HG03432 (cell line): ENCODE measurements around the gene SLC22A23.

ENCODE experiments used
- ATAC-seq: cut with Tn5 transposase; IDR thresholded peaks from one replicate; pipeline ENCODE4 v1.9.1; 2021; ENCODE audit warnings: mild to moderate bottlenecking, moderate library complexity; ENCODE audit not compliant: unreplicated experiment

Gene SLC22A23

DNA sequence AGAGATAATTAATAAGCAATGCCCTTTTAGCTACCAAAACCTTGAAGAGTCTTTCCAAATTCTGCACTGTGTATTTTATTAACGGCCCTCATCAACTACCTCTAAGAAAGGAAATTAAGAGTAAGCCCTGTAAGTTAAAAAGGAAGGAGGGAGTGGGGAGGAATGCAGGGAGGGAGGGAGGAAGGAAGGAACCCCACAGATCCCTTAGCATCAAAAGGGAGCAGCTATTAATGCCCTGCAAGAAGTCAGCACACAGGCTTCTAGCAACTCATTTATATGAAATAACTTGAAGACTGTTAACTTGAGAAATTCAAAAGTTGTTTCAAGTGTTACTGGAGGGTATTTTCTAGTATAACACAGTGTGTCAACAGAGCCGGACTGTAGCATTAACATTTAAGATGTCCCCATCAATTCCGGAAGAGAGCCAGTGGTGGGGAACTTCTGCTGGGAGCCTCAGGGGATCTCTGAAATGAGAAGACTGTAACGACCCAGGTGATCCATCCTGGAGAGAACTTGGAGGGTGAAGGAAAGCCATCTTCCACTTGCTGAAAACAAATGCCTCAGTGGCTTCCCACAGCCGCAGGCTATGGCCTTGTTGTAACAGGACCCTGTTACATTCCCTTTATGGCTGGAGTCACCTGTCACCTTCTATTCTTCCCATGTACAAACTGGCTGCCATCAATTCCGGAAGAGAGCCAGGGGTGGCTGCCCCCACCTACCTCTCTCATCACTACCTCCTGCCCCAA lies 33.2 kb downstream of the SLC22A23 start:
- ATAC-seq, result no peak

- no peak for ATAC-seq
Measured at GRCh38 chr6:3422435-3423070, 34.3 kb downstream of the SLC22A23 start.

- ATAC-seq, result no peak
Measured at GRCh38 chr6:3421791-3422434, 34.9 kb downstream of the SLC22A23 start.

DNA sequence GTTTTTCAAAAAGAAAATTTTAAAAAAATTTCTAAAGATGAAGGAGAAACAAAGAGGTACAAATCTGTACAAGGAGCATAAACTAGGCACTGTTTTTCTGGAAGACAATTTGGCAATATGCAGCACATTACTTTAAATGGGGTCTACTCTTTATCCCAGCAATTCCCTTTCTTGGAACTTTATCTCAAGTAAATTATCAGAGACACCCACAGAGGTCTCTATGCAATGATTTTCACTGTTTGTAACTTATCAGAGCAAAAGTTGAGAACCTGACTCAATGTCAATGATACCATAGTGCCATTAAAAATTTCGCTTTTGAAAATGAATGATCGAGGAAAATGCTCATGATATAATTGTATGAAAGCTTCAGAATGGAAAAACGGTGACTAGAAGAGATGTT lies 35.7 kb downstream of the SLC22A23 start:
- no peak for ATAC-seq

DNA sequence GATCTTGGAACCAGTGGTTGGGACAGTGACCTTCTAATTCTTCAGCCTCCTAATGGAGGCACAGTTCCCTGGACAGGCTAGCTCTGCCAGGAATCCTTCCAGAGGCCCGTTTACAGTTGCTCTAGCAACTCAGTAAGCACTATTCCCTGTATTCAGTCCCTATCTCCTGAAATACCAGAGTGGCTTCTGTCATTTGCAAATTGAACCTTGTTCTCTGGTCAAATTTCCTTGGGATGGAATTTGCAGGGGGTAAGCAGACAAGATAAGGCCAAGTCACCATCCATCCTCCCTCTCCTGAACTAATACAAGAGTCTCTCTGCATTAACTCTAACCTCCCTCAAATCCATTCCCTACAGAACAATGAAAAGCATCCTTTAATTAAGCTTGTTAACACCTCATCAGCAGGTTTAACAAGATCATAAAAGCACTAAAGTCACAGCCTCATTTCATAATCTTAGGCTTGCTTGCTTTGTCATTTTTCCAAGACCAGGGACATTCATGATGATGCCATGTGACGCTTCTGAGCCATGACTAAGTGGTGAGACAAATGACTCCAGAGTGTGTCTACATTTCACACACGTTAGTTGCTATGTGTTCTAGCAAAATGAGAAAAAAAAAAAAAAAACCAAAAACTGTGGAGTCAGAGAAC lies 37.1 kb downstream of the SLC22A23 start:
- no peak for ATAC-seq

DNA sequence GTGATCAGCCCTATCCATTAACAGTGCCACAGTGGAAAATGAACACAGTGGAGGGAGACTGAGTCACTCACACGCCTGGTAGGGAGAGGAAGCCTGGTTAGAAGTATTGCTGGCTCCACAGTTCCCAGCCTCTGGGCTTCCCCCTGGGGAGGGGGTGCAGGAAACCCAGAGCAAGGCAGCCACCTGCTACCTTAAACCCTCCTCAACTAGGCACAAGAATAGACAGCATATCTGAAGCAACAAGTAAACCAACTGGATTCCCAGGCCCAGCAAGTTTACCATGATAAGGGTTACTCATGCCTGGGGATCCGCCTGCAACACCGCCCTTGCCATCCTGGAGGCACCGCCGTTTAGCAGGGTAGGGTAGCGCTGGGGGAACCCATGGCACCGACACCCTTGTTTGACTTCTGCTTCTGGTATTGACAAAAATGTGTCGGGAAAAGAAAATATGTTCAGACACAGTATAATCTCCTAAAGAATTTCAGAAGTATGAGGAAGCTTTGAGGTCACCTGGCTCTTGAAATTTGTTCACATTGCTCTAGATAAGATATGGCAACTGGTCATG lies 38.3 kb downstream of the SLC22A23 start:
- no peak for ATAC-seq

DNA sequence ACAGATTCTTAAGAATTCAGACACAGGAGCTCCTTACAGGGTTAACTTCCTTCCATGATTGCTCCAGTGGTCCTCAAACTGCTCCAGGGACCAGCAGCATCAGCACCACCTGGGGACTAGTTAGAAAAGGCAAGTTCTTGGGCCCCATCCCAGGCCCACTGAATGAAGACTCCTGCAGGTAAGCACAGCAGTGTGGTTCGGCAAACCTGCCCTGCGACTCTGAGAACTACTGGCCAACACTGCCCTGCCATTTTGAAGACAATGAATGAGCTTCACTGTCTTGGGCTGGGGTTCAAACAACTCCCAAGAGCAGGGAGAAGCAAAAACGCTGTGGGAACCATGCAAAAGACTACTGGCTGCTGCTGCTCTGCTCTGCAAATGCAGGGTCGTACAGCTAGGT lies 39.4 kb downstream of the SLC22A23 start:
- no peak for ATAC-seq

GRCh38 chr6:3415490-3415889 lies 41.4 kb downstream of the SLC22A23 start:
- ATAC-seq, result no peak

GRCh38 chr6:3415082-3415453 lies 41.8 kb downstream of the SLC22A23 start:
- ATAC-seq, result no peak

GRCh38 chr6:3414327-3415081 lies 42.3 kb downstream of the SLC22A23 start:
- no peak for ATAC-seq

GRCh38 chr6:3413592-3413991 lies 43.3 kb downstream of the SLC22A23 start:
- no peak for ATAC-seq

DNA sequence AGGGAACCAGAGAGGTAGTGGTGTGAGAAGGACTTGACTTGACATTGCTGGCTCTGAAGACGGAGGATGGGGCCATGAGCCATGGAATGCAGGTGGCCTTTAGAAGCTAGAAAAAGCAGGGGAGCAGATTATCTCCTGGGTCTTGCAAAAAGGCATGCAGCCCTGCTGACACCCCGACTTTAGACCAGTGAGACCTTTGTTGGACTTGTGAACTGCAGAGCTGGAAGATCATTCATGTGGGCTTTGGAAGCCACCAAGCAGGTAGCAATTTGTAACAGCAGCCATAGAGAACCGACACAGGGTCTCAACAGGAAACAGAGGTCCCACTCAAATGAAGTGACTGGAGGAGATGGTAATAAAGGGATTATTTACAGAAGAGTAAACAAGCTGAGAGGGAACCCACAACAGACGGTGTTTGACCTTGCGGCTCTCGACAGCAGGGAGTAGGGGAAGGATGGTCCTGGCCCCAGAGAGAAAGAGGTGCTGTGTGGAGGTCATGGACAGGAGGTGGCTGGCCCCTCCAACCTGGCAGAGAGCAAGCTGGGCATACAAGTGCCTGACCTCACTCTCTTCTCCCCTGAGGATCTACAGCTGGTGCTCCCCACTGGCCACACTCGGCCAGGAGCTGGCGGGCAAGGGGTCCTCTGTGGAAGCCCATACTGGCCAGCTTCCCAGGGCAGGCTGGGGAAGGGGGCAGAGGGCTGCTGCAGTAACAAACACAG lies 43.9 kb downstream of the SLC22A23 start:
- ATAC-seq, result no peak

DNA sequence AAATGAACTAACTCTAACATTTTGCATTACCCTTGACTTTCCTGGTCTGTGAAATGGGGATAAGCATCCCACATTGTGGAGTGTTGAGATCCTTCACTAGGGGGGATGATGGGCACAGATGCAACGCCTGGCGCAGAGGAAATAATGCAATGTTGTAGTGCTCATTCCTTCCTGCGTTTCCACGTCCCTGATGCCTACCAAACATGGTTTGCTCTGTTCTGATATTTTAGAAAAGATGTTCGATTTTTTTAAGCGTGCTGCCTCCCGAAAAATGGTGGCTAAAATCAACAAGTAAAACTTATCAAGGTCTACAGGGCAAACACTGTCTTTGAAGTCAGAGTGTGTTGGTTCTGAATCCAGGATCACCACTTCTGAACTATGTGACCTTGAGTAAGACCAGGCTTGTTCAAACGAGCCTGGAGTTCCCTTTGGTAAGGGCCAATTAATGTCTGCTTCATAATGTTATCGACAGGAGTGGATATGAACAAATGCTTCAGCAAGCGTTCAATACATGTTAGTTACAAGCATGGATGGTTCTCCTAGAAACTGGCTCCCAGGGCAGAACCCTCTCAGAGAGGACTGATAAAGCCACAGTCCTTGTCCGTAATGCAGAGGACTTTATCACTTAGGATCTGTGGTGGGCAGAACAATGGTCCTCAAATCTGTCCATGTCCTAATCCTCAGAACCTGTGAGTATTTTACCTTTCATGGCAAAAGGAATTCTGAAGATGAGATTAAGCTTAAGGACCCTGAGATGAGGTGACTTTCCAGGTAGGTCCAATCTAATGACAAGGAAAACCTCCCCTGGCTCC lies 44.7 kb downstream of the SLC22A23 start:
- ATAC-seq, result no peak

DNA sequence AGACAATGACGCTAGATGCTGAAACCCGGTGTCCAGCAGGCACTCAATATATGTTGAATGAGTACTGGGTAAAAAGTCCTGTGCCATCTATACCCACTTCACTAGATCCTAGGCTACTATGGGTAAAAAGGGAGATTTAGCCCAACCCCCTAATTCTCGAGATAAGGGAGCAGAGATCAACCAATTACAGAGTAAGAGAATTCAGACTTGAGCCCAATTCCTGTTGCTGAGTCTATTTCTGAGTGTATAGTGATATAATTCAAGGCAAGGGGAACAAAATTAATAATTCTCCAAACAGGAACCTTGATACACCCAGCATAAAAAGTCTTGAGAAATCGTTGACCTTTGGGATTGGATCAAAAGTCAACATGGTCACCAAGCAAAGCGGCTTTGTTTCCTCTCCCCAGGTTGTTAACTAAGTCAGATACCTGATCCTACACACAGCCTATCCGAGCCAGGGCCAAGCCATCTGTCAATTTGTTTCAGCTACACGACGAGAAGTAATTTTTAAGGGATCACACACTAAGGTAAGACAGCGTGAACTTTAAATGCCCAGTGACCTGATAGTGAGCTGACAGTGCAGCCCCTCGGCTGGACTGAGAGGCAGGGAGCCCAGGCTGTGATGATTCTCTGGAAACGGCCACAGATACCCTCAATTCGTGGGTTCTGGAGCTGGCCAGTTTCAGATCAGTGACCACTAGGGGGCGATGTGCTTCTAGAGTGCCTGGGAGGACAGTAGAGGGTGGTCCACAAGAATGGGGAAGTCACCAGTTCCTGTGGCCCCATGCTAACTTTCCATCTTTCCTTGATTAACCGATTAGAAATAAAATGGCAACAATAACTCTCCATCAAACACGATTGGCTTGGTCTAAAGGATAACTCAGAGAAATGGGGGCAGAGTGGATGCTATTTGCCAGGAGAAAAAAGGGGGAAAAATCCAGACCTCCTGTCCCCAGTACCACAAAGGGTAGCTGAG lies 46.2 kb downstream of the SLC22A23 start:
- no peak for ATAC-seq

DNA sequence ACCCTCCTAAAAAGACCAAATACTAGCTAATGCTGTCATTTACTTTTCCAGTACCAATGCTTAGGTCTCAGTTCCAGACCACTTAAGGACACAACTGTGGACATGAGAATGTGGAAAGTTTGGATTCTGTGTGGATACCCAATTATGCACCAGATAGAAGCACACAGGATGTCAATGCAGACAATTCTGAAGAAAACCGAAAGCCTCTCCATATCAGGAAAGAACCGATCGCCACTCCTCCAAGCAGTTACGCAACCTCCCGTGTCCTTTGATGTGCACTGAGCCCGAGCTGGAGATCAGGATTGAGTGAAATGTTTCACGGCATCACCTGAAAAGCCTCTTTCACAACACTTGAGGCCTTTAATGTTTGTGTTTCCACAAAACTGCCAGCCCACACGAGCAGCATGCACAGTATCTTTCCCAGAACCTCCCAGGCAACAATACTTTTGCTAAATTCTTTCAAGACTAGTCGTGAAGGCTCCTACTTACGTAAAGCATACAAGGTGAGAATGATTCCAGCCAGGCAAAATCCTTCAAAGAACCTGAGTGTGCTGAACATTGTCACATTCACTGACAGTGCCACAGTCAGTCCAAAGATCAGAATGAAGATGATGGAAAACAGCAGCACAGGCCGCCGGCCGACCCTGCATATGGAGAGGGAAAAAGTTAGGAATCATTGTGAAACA lies 47.0 kb downstream of the SLC22A23 start:
- no peak for ATAC-seq

- no peak for ATAC-seq
Measured at GRCh38 chr6:3408665-3409064, 48.2 kb downstream of the SLC22A23 start.

DNA sequence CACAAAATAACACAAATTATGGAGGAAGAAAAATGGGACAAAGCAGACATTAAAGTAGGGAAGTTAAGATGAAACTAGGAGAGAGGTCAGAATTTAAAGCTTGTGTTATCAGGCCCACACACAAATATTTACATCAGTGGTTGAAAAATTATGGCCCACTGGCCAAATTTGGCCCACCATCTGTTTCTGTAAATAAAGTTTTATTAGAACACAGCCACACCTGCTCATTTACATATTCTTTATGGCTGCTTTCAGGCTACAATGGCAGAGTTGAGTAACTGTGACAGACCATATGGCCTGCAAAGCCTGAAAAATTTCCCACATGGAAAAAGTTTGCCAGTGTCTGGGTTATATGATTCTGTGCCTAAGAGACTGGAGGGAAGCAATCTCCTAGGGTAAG lies 49.0 kb downstream of the SLC22A23 start:
- no peak for ATAC-seq
